IPS DF 4.7 (cell line): ENCODE results near the gene RFX2.

Experiments used
- DNase-seq: peaks from one replicate; pipeline ENCODE4 v3.0.0-alpha.2; 2013; ENCODE audit warnings: low spot score; ENCODE audit errors: extremely low read depth

Gene RFX2

GRCh38 chr19:5958851-5959122 is 151.5 kb downstream of the RFX2 start:
- no peak for DNase-seq

GRCh38 chr19:5958074-5958850 is 152.0 kb downstream of the RFX2 start:
- DNase-seq, result no peak

DNA sequence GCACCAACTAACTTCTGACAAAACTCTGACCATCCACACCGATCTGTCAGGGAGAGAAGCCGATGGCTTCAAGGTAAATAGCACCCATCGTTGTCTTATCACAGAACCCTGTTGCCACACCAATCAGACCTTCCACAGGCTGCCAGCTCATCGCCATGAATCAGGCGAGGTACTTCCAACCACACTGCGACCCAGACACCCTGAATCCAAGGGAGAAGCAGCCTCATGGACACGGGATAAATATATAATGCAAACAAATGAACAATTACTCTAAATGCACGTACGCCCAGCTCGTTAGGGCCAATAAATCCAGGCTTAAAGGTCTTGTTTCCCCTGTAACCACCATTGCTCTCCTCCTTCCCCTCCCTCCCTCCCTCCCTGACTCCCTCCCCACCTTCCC is 153.1 kb downstream of the RFX2 start:
- no peak for DNase-seq

- no peak for DNase-seq
These were observed 153.6 kb downstream of the RFX2 start for GRCh38 chr19:5956728-5957127.

DNA sequence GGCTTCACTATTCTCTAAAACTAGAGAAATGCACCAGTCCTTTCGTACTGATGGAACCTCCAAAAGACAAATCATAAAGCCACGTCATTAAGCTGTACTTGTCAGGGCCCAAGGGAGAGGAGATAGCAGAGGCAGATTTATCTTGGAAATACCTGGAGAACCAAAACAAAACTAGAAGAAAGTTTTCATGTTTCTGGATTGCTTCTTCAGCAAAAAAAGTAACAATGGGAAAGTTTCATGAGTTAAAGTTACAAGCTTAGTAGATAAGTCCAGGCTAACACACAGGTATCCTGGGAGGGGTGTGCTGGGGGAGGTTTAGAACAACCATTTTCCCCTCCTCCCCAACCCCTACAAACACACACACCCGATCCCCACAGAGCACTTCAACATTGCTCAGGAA is 154.0 kb downstream of the RFX2 start:
- no peak for DNase-seq

GRCh38 chr19:5955636-5955935 is 154.7 kb downstream of the RFX2 start:
- DNase-seq, result no peak

- no peak for DNase-seq
These were observed 156.0 kb downstream of the RFX2 start for GRCh38 chr19:5954293-5954692.

DNA sequence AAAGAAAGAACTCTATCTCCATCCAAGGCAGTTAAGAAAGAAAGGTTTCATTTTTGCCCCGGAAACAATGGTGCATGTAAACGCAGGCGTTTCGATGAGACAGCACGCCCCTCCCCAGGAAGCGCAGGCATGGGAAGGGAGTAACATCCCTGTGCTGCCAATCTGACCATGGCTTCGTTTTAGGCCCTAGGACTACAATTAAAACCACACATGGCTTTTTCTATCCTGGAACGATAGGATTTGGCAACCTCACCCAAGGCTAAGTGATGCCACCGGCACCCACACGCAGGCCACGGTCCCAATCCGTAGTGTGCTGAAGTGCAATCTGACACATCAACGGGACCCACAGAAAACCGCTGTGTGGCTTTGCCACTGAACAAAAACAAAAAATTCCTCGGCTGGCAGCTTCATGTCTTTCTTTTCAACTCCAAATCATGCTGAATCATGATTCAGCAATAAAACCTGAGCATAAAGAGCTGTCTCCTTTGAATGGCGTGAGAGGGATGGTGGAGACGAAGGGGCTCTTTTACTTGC is 156.6 kb downstream of the RFX2 start:
- no peak for DNase-seq

- no peak for DNase-seq
These were observed 157.2 kb downstream of the RFX2 start for GRCh38 chr19:5953030-5953589.

GRCh38 chr19:5952193-5953029 is 157.9 kb downstream of the RFX2 start:
- no peak for DNase-seq

DNA sequence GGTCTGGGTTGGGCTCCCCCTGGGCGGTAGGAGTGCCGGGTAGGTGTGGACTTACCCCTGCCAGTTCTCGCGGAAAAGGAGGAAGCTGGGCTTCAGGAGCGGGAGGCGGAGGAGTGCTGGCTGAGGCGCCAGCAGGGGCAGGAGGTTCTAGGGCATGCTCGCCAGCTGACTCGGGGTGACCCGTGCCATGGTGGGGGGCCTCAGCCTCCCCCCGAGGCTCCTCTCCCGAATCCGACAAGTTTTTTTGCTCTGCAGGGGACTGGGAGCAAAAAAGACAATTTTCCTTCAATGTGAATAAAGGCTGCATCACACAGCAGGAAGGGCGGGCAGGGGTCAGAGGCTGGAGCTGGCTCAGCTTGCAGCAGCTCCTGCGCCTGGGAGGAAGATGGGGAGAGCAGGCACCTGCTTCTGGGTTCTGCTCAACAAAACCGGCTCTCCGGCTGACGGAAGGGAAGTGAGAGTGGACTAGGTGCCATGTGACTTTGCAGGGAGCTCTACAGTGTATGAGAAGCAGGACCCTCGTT is 158.9 kb downstream of the RFX2 start:
- no peak for DNase-seq

DNA sequence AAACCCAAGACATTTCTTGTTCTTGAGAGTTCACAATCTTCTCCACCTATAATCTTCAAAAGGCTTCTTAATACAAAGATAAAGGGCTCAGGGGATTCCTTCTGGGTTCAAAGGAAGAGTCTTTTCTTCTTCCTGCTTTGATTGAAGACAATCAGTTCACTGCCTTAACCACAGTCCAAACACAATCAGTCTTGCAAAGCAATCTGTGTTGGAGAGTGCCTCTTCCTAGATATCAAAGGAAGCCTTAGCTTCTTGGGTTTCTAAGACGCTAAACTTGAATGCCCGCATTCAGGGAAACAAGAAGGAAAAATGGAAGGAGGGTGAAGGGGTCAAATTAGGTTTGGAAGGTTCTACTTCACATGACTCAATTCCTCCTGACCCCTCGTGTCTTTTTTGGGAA is 159.6 kb downstream of the RFX2 start:
- DNase-seq, result no peak

GRCh38 chr19:5949792-5950305 is 160.5 kb downstream of the RFX2 start:
- DNase-seq, result no peak

DNA sequence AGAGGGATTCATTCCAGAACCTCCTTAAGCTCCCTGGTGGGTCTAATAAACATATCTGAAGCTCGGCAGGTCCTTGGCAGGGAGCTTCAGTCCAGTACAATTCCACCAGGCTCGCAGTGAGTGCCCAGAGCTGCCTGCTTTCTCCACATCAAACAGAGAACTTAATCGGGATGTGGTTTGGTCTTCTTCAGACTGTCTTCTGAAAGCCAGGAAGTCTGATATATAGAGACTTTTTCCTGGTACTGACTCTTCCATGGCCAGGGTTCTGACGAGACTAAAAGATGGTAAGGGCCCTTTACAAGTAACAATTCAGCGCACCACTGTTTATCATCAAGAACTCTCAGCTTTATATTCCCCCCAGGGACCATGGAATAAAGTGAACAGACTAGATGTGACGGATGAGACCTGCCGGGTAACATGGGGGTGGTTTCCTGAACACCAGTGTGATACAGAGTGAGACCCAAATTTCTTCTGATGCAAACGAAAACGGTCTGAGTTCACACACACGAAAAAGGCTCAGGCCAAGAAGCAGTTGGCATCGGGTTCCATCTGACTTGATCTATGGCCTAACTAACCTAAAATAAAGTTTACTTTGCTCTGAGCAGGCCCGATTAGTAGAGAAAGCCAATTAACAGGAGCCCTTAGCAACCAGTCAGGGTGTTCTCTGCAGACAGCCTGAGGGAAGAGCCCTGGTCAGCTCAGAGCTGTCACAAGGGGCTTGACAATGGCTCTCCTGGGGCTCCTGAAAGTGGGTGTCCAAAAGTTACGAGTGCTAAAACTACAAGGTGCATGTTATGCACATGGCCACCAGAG is 161.3 kb downstream of the RFX2 start:
- no peak for DNase-seq

DNA sequence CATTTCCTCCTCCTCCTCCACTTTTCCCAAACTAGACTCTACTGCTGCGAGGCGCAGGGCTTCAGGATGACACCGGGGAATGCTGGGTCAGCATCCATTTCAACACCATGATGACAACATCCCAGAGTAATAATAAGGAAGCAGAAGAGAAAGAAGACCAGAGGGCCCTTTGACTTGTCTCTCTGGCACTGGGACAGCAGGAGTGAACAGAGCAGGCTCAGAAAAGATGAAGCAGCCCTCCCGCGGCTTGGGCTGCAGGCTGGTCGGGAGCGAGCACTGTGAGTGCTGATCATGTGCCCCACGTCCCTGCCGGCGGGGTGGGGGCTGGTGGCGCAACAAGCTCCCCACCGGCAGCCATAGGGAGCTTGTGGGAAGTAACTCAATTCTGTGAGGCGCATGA is 162.9 kb downstream of the RFX2 start:
- DNase-seq, result no peak

DNA sequence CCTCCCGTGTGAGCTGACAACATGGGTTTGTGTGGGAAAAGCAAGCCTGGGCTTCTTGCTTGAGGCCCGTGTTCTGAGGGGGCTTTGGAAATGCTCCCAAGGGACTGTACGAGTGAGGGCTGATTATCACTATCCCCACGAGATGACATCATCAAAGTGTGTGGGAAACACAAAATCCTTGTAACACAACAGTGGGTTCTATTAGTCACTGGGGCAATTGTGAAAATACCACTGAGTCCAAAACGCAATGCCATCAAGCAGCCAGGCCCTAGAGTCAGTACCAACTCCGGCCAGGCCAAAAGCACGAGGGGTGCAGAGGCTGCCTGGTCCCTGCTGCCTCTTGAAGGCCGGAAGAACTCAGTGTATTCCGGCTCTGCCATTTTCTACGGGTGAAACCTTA is 166.7 kb downstream of the RFX2 start:
- no peak for DNase-seq
